Nephron progenitor cell (in vitro differentiated cells): Measurements from ENCODE around the gene ARFGEF3.

Experiments used
- DNase-seq: peaks from one replicate; pipeline ENCODE4 v3.0.0; 2021
- H3K27ac Mint-ChIP-seq: 2 replicates; pipeline ENCODE4 v1.8.0; 2021; ENCODE audit warnings: mild to moderate bottlenecking, moderate library complexity, mixed read lengths
- H3K27me3 Mint-ChIP-seq: 2 replicates; pipeline ENCODE4 v1.8.0; 2021; ENCODE audit warnings: mild to moderate bottlenecking, low read depth, mixed read lengths; ENCODE audit not compliant: poor library complexity
- H3K36me3 Mint-ChIP-seq: 2 replicates; pipeline ENCODE4 v1.8.0; 2021; ENCODE audit warnings: low read depth, mixed read lengths
- H3K4me1 Mint-ChIP-seq: 2 replicates; pipeline ENCODE4 v1.8.0; 2021; ENCODE audit warnings: mixed read lengths
- H3K4me3 Mint-ChIP-seq: 2 replicates; pipeline ENCODE4 v1.8.0; 2021; ENCODE audit warnings: mild to moderate bottlenecking, moderate library complexity, mixed read lengths
- H3K9me3 Mint-ChIP-seq: 2 replicates; pipeline ENCODE4 v1.8.0; 2021; ENCODE audit warnings: mild to moderate bottlenecking, moderate library complexity, mixed read lengths
- TF ChIP-seq, protein P1 (sequence below): fragments of 200-600 bp; sonication (generic); IDR thresholded peaks from 2 replicates; pipeline ENCODE4 v1.5.0; 2021; ENCODE audit warnings: antibody characterized with exemption

ARFGEF3 gene

DNA sequence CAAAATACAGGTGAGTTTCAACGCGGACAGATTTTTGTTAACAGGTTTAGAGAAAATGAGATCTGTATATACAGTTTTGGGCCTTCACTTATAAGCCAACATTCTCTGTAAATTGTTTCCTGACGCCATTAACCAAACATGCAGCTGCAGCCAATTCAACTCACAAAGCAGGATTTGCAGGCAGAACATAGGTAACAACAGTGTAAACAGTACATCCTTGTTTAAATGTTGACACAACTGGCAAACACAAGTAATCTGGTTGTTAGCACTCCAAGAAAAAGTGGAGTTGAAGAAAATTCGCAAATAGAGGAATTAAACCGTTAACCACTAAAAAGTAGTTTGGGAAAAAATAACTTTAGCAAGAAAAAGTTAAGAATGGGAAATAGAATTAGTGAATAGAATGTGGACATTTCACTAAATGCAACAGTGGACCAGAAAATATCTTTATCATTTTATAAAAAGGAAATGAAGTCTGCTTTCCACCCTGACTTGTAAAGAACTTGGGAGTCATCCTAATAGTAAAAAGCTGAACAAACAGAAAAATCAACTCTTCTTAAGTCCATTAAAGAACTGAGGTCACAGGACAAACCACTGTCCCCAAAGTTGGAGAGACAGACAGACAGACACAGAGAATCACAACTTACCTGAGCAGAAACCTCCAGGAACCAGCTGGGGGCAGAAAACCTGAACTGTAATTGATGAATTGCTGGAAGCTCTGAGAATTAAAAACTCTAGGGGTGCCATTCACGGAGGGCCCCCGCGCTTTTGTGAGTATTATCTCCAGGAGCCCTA, 226.0 kb downstream of the ARFGEF3 start:
- TF ChIP-seq, protein P1, sequence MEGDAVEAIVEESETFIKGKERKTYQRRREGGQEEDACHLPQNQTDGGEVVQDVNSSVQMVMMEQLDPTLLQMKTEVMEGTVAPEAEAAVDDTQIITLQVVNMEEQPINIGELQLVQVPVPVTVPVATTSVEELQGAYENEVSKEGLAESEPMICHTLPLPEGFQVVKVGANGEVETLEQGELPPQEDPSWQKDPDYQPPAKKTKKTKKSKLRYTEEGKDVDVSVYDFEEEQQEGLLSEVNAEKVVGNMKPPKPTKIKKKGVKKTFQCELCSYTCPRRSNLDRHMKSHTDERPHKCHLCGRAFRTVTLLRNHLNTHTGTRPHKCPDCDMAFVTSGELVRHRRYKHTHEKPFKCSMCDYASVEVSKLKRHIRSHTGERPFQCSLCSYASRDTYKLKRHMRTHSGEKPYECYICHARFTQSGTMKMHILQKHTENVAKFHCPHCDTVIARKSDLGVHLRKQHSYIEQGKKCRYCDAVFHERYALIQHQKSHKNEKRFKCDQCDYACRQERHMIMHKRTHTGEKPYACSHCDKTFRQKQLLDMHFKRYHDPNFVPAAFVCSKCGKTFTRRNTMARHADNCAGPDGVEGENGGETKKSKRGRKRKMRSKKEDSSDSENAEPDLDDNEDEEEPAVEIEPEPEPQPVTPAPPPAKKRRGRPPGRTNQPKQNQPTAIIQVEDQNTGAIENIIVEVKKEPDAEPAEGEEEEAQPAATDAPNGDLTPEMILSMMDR, result no peak
- Mint-ChIP-seq H3K27ac (no peak overlapping the region), H3K36me3 (no peaks in the 10 kb centered on the region), H3K4me3 (no peak overlapping the region), H3K9me3 (no peaks in the 10 kb centered on the region), H3K4me1 (peaks cover 11% of the 10 kb centered on the region), H3K27me3 (peaks cover 9% of the 10 kb centered on the region)
- DNase-seq, result no peak

DNA sequence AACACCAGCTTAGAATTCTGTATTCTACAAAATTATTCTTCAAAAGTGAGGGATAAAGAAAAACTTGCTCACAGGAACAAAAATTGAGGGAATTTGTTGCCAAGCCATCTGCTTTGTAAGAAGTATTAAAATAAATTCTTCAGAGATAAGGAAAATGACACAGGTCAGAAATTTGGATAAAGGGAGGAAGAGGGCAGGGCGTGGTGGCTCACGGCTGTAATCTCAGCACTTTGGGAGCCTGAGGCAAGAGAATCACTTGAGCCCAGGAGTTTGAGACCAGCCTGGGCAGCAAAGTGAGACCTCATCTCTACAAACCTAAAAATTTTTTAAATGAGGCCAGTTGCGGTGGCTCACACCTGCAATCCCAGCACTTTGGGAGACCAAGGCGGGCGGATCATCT, 227.8 kb downstream of the ARFGEF3 start:
- Mint-ChIP-seq H3K4me3 (no peak overlapping the region), H3K27ac (no peak overlapping the region), H3K36me3 (no peaks in the 10 kb centered on the region), H3K27me3 (peaks cover 9% of the 10 kb centered on the region), H3K9me3 (no peaks in the 10 kb centered on the region), H3K4me1 (no peaks in the 10 kb centered on the region)
- DNase-seq, result no peak
- TF ChIP-seq, protein P1, result no peak
